ENCODE measurements around the gene DNAH1.

The DNAH1 gene

DNA sequence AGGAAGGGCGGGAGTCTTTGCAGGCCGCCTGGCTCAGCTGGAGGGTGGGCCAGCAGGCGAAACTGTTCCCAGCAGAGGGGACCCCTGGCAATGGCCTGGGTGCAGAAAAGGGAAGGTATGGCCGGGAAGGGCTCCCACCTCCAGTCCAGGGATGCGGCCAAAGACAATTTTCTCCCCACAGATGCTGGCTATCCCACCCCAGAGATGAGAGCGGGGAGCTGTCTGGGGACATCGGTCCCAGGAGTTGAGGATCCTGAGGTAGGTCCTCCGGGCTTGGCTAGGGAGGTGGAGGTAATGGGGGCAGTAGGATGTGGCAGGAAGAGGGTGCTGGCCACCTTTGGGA is 127.1 kb downstream of the DNAH1 start:
- H3K4me3 ChIP-seq (ENCODE audit: low read length), result no peak overlapping the region
- DNase-seq (ENCODE audit: low read depth), result no peak
- TF ChIP-seq, protein P1, sequence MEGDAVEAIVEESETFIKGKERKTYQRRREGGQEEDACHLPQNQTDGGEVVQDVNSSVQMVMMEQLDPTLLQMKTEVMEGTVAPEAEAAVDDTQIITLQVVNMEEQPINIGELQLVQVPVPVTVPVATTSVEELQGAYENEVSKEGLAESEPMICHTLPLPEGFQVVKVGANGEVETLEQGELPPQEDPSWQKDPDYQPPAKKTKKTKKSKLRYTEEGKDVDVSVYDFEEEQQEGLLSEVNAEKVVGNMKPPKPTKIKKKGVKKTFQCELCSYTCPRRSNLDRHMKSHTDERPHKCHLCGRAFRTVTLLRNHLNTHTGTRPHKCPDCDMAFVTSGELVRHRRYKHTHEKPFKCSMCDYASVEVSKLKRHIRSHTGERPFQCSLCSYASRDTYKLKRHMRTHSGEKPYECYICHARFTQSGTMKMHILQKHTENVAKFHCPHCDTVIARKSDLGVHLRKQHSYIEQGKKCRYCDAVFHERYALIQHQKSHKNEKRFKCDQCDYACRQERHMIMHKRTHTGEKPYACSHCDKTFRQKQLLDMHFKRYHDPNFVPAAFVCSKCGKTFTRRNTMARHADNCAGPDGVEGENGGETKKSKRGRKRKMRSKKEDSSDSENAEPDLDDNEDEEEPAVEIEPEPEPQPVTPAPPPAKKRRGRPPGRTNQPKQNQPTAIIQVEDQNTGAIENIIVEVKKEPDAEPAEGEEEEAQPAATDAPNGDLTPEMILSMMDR (conservative IDR thresholded peaks at IDR 0.05; ENCODE audit: low read depth, low read length), result no peak

DNA sequence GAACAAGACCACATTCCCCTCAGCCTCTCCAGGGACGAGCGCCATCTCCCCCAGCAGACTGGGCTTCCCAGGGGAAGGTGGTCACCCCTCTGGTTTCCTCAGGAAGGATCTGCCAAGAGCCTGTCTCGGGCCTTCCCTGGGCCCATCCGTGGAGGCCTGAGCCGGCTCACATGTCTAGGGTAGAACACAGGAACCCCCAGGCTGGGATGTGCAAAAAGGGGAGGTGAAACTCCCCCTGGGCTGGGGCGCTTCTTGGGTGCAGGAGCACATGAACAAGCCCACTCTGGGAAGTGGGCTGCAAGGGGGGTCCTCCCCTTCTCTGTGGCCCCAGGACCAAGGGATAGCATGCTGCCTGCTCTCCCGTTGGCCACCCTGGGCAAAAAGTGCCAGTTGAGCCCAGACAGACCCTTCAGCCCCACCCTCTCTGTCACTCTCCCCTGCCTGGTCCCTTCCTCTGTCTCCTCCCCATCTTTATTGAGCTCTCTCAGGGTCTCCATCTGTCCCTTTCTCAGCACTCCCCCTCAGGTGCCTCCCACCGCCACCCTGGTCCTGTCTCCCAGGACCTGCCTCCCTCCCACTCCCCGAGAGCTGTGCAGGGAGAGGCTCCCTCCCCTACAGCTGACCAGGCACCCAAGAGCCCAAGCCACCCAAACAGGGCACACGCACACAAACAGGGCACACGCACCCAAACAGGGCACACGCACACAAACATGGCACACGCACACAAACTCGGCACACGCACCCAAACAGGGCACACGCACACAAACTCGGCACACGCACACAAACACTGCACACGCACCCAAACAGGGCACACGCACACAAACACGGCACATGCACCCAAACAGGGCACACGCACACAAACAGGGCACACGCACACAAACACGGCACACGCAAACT is 127.9 kb downstream of the DNAH1 start:
- TF ChIP-seq, protein P1 (conservative IDR thresholded peaks at IDR 0.05; ENCODE audit: low read depth, low read length), result no peak
- no peak for DNase-seq (ENCODE audit: low read depth)
- no peak overlapping the region for H3K4me3 ChIP-seq (ENCODE audit: low read length)

DNA sequence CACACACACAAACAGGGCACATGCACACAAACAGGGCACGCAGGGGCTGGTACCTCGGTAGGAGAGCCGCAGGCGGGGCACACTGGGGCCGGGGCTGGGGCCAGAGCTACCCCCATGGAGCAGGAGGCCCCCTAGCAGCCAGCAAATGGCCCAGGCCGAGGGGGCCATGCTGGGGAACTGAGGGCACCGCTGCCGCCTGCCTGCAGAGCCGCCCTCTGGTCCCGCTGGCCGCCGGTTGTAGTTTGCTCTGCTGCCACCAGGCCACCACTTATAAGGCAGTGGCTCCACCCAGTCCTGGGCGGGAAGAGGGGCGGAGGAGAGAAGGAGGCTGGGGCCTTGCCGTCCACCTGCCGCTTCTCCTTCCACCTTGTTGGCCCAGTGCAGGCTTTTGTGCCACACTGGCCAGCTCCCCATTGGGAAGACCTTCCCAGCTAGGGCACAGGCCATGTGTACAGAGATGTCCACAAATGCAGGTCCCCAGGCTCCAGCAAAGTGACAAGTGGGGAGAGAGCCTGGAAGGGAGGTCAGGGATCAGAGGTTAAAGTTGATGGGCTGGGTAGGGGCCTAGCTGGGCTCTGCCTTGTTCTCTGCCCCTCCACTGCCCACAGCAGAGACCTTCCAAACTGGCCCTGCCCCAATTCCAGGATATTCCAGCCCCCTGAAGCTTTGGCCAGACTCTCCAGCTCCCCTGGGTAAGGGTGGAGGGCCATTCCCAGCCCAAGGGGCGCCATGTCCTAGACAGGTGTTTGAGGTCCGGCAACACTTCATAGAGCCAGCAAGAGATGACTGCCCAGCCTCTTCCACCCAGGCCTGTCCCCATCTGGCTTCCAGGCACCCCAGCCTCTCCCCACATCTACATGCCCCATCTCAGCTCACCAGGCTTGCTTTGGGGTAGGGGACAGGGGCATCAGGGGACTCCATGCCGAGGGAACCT is 129.0 kb downstream of the DNAH1 start, which contains the start of gene SEMA3G:
Gene SEMA3G (minus strand): TSS at position 244 of the 934 bp plus-strand sequence. CDS start 76 bp downstream, at position 168.
- no peak for DNase-seq (ENCODE audit: low read depth)
- TF ChIP-seq, protein P1 (conservative IDR thresholded peaks at IDR 0.05; ENCODE audit: low read depth, low read length), result peak; percentile 51
- no peak within 1 kb of the TSS for H3K4me3 ChIP-seq (ENCODE audit: low read length)

DNA sequence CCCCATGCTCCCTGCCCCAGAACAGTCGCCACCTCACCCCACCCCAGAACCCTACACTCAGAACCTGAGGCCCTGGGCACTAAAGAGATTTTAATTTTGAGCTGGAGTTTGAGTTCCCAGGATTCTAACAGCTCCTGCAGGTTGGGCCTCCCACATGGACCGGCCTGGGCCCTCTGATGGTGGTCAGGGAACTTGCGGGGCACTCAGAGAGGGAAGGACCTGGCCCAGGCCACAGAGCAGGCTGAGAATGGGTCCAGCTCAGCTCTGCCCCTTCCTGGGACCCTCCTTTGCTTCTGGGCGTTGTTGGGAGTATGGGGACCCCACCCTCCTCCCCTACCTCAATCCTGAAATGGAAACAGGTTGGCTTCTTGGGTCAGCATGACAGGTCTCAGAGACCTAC is 129.9 kb downstream of the DNAH1 start:
- no peak overlapping the region for H3K4me3 ChIP-seq (ENCODE audit: low read length)
- no peak for DNase-seq (ENCODE audit: low read depth)
- TF ChIP-seq, protein P1 (conservative IDR thresholded peaks at IDR 0.05; ENCODE audit: low read depth, low read length), result peak; percentile 6

DNA sequence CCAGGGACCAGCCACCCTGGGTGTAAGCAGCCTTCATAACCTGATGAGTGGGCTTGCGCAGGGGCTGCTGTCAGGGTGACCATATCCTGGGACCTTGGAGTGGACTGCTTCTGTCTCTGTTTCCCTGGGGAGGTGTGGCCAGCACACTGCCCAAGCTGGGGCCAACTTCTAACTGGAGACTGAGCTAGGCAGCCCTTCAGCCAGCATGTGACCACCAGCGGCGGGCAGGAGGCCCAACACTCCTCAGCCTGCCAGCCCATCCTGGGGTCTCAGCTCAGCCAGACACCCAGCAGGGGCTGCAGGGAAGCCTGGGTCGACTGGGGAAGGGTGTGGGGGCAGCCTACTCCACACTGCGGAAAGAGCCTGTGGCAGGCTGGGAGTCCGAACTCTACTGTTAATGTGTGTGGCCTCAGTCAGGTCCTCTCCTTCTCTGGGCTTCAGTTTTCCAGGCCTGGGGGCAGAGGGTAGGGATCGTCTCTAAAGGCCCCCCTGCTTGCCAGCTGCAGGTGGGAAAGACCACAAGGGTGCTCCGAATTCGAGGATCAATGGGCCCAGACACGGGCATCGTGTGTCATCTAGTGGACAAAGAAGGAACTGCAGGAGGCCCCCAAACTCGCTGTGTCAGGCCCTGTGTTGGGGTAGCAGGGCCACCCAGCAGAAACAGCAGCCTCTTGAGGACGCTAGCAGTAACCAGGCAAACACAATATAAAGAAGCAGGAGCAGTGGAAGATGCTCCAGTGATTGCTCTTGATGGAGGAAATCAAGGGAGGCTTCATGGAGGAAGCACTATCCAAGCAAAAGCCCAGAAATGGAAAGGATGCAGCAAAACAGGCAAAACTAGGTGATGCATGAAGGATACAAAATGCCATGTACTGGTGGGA is 130.8 kb downstream of the DNAH1 start:
- no peak overlapping the region for H3K4me3 ChIP-seq (ENCODE audit: low read length)
- TF ChIP-seq, protein P1 (conservative IDR thresholded peaks at IDR 0.05; ENCODE audit: low read depth, low read length), result peak; percentile 100
- no peak for DNase-seq (ENCODE audit: low read depth)

DNA sequence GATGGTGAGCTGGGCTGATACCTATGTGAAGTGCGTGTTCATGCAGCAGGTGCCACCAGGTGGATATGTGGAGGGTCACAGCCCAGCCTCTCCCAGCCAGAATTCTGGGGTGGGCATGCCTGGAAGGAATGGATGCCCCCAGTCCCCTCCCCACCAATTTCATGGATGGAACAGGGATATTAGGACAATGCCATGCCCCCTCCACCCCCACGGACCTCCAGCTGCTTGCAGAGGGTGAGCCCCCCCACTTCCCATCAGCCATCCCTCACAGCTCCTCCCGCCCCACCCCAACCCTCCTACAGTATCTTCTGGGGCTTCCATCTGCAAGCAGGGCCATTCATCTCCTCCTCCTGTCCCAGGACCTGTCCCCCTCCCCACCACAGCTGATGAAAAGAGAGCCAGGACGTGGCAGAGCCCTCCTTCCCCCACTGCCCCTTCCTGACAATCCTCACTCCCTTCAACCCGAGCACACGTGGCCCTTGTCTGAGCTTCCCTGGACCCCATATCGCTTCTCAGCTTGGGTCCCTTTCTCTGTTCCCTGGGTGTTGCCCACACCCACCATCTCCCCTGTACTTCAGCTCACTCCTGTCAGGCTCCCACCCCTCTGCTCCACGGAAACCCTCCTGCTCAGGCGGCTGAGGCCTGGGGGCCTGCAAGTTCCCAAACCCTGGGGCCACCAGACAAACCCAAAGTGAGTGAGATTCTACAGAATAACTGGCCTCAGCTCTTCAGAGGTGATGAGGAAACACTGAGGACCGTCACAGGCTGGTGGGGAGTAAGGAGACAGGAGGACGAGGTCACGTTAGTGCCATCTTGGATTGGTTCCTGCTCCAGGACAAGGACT is 131.6 kb downstream of the DNAH1 start:
- no peak overlapping the region for H3K4me3 ChIP-seq (ENCODE audit: low read length)
- TF ChIP-seq, protein P1 (conservative IDR thresholded peaks at IDR 0.05; ENCODE audit: low read depth, low read length), result no peak
- no peak for DNase-seq (ENCODE audit: low read depth)

All from retinal pigment epithelial cell (primary cell).